ENCODE measurements around the gene TSPAN14. TPM values are rescaled to one million over a fixed set of nuclear protein-coding genes. Genes with fewer than 3 reads are reported as not detected.
A peak's percentile ranks its signal among the peaks of the same experiment; 100 is the strongest.

The TSPAN14 gene
- total RNA-seq, 1 experiment from 2014 or later = 46.8 TPM

DNA sequence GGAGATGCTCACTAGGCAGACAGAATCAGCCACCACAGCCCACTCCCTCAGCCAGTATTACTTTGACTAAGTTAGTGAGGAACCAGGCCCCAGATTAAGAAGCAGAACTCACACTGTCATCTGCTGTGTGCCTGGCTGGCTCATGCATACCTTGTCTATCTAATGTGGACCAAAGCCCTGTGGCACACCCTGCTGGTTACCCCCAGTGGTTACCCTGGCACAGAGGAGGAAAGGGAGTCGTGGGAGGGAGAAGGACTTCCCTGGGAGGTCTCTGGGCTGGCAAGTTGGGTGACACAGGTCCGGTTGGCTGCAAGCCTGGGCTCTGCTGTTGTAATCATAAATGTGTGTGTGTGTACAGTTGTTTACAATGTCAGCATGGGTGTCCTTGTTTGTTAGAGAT is 76.1 kb downstream of the TSPAN14 start:
- no peak overlapping the region for H3K4me2 ChIP-seq (ENCODE audit: insufficient read depth, insufficient read length, low read length)
- Mint-ChIP-seq H3K36me3 (ENCODE audit: insufficient read depth in 1 of 3, low read depth in 3 of 3) (peaks cover 0 to 9% (median under 1%) of the 10 kb centered on the region in 3 experiments; a peak in 3 of 7 replicates), H3K27ac (peak overlapping the region in 2 of 3 experiments; percentile 40 to 71; a peak in 3 of 7 replicates), H3K27me3 (ENCODE audit: low read depth) (peaks cover 1% of the 10 kb centered on the region; the same call in 1 of the 2 replicates), H3K4me1 (peaks cover 18% of the 10 kb centered on the region in 2 experiments), H3K9me3 (peaks cover under 1 to 11% of the 10 kb centered on the region in 2 experiments; a peak in 3 of 5 replicates), H3K4me3 (no peak overlapping the region; a peak in 1 of 5 replicates)
- no peaks in the 10 kb centered on the region for H3K27me3 ChIP-seq (ENCODE audit: insufficient read depth, low read length)
- H3K9me3 ChIP-seq (ENCODE audit: control insufficient read depth, low read depth, low read length) = no peaks in the 10 kb centered on the region
- H3K23me2 ChIP-seq (ENCODE audit: insufficient read length, low read depth, low read length, poor library complexity, severe bottlenecking) = no peaks in the 10 kb centered on the region
- no peak for DNase-seq
- TF ChIP-seq, protein P1, sequence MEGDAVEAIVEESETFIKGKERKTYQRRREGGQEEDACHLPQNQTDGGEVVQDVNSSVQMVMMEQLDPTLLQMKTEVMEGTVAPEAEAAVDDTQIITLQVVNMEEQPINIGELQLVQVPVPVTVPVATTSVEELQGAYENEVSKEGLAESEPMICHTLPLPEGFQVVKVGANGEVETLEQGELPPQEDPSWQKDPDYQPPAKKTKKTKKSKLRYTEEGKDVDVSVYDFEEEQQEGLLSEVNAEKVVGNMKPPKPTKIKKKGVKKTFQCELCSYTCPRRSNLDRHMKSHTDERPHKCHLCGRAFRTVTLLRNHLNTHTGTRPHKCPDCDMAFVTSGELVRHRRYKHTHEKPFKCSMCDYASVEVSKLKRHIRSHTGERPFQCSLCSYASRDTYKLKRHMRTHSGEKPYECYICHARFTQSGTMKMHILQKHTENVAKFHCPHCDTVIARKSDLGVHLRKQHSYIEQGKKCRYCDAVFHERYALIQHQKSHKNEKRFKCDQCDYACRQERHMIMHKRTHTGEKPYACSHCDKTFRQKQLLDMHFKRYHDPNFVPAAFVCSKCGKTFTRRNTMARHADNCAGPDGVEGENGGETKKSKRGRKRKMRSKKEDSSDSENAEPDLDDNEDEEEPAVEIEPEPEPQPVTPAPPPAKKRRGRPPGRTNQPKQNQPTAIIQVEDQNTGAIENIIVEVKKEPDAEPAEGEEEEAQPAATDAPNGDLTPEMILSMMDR (conservative IDR thresholded peaks at IDR 0.05) = peak; percentile 28; the same call in 1 of the 3 replicates
- H2BK20ac ChIP-seq (ENCODE audit: low read depth, low read length, poor library complexity, severe bottlenecking) = no peak overlapping the region
- H2BK15ac ChIP-seq (ENCODE audit: low read depth, low read length) = no peak overlapping the region
- no CpG with 5 or more reads among the region's 2 CpGs for WGBS (ENCODE audit: extremely low coverage, insufficient read length, low lambda C conversion rate)
- H4K91ac ChIP-seq (ENCODE audit: insufficient read length, low read depth, low read length) = no peak overlapping the region
- no peak overlapping the region for H3K4ac ChIP-seq (ENCODE audit: low read depth, low read length)
- no peak overlapping the region for H2AK5ac ChIP-seq (ENCODE audit: insufficient read length, low read length)
- H3K56ac ChIP-seq (ENCODE audit: insufficient read length, low read depth, low read length) = no peak overlapping the region
- no peaks in the 10 kb centered on the region for H4K20me1 ChIP-seq (ENCODE audit: control insufficient read depth, insufficient read depth, insufficient read length)
- no peak overlapping the region for H2BK12ac ChIP-seq (ENCODE audit: insufficient read length, low read depth, low read length)
- H4K5ac ChIP-seq (ENCODE audit: insufficient read length, low read depth, low read length) = no peak overlapping the region
- H4K8ac ChIP-seq (replicated peaks; ENCODE audit: insufficient read length, low read depth, low read length) = no peak overlapping the region
- no peaks in the 10 kb centered on the region for H3K79me2 ChIP-seq (ENCODE audit: insufficient read depth, low read length)
- H3T11ph ChIP-seq (ENCODE audit: low read length) = no peak overlapping the region
- H3K9ac ChIP-seq (ENCODE audit: extremely low read depth, insufficient read length, low read length) = no peak overlapping the region
- no peak overlapping the region for H2AFZ ChIP-seq (ENCODE audit: low read length)
- H3K14ac ChIP-seq (ENCODE audit: insufficient read depth, low read length) = no peak overlapping the region
- no peak overlapping the region for H2BK5ac ChIP-seq (ENCODE audit: insufficient read length, low read length)
- no peak overlapping the region for H3K23ac ChIP-seq (ENCODE audit: insufficient read length, low read depth, low read length)
- no peak overlapping the region for H3K18ac ChIP-seq (ENCODE audit: insufficient read length, low read depth, low read length)
- H3K27ac ChIP-seq (ENCODE audit: insufficient read length, low read depth, low read length) = no peak overlapping the region
- peaks cover 5% of the 10 kb centered on the region; the same call in 1 of the 2 replicates for H3K4me1 ChIP-seq (ENCODE audit: insufficient read depth, low read length)
- no peak overlapping the region for H2BK120ac ChIP-seq (ENCODE audit: low read depth, low read length, poor library complexity, severe bottlenecking)
- no peaks in the 10 kb centered on the region for H3K79me1 ChIP-seq (ENCODE audit: insufficient read depth, low read depth, low read length, poor library complexity, severe bottlenecking)
